Cardiac muscle cell (in vitro differentiated cells and primary cell): ENCODE results near the gene TMTC3. TPM values are rescaled to one million over a fixed set of nuclear protein-coding genes. Genes with fewer than 3 reads are reported as not detected.

Experiments
- DNase-seq, 2 donors: peaks; one replicate each; pipeline versions ENCODE4 v3.0.0 to v3.0.0-alpha.2; 2010 to 2017; ENCODE audit warnings: low read depth in 1 of 2, low spot score in 1 of 2
- H3K27ac ChIP-seq: fragments of 200-600 bp; sonication (generic); 2 replicates; pipeline ENCODE4 v1.5.1; 2016
- H3K27me3 ChIP-seq: fragments of 200-600 bp; sonication (generic); 2 replicates; pipeline ENCODE4 v1.6.0; 2016; ENCODE audit warnings: control low read depth
- H3K36me3 ChIP-seq: fragments of 200-600 bp; sonication (generic); 2 replicates; pipeline ENCODE4 v1.5.1; 2016; ENCODE audit warnings: control low read depth
- H3K4me1 ChIP-seq: fragments of 200-600 bp; sonication (generic); 2 replicates; pipeline ENCODE4 v1.8.1; 2017; ENCODE audit warnings: low read depth, mild to moderate bottlenecking, mixed run types
- H3K4me3 ChIP-seq: fragments of 200-600 bp; sonication (generic); 2 replicates; pipeline ENCODE4 v1.5.1; 2016; ENCODE audit warnings: mild to moderate bottlenecking
- H3K9me3 ChIP-seq: fragments of 200-600 bp; sonication (generic); 2 replicates; pipeline ENCODE4 v1.5.1; 2017; ENCODE audit warnings: low read depth, mild to moderate bottlenecking, control low read depth
- polyA plus RNA-seq: library from polyadenylated mRNA; unstranded; fragments of >200 nt; fragmentation: Nextera tagmentation; extraction: Ambion mirVana; gene quantifications from 2 replicates; pipeline ENCODE4 v1.2.1, GENCODE V29; 2016
- total RNA-seq: library from RNA; depleted of rRNA; stranded (reverse); fragments of >200 nt; gene quantifications from 2 replicates; pipeline ENCODE4 v1.2.3, GENCODE V29; 2016
- TF ChIP-seq, protein P1 (sequence below): IDR thresholded peaks from 2 replicates; pipeline ENCODE4 v1.5.1; 2012; ENCODE audit warnings: low read depth, mild to moderate bottlenecking, low read length

TMTC3 gene
- total and polyA plus RNA-seq, 2 experiments from 2014 or later: 5.6 to 13.8 TPM

GRCh38 chr12:88182416-88182815 is 40.3 kb downstream of the TMTC3 start:
- Histone ChIP-seq H3K9me3 (no peaks in the 10 kb centered on the region), H3K36me3 (peaks cover 11% of the 10 kb centered on the region), H3K4me3 (no peak overlapping the region), H3K27ac (no peak overlapping the region), H3K4me1 (no peaks in the 10 kb centered on the region), H3K27me3 (no peaks in the 10 kb centered on the region)
- TF ChIP-seq, protein P1, sequence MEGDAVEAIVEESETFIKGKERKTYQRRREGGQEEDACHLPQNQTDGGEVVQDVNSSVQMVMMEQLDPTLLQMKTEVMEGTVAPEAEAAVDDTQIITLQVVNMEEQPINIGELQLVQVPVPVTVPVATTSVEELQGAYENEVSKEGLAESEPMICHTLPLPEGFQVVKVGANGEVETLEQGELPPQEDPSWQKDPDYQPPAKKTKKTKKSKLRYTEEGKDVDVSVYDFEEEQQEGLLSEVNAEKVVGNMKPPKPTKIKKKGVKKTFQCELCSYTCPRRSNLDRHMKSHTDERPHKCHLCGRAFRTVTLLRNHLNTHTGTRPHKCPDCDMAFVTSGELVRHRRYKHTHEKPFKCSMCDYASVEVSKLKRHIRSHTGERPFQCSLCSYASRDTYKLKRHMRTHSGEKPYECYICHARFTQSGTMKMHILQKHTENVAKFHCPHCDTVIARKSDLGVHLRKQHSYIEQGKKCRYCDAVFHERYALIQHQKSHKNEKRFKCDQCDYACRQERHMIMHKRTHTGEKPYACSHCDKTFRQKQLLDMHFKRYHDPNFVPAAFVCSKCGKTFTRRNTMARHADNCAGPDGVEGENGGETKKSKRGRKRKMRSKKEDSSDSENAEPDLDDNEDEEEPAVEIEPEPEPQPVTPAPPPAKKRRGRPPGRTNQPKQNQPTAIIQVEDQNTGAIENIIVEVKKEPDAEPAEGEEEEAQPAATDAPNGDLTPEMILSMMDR: no peak
- DNase-seq: no peak

DNA sequence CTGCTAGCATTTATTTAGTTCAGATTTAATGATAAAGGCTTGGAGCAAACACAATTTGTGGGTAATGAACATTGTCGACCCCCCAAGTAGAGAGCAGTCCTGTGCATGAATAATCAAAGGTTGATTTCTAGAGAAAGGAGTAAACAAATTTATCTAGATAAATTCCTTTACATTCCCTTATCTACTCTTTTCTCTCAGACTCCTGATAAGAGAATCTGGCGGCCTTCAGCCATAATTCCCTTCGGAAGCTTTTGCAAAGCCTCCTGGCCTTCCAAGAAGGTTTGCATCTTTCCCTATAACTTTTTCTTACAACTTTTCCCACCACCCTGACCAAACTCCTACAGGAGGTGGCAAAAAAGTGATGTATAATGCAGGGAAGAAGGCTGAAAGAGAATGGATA is 42.1 kb downstream of the TMTC3 start:
- TF ChIP-seq, protein P1: no peak
- no peaks in the 10 kb centered on the region for H3K27me3 ChIP-seq
- H3K4me1 ChIP-seq: no peaks in the 10 kb centered on the region
- peaks cover 5% of the 10 kb centered on the region for H3K36me3 ChIP-seq
- no peak for DNase-seq
- H3K4me3 ChIP-seq: no peak overlapping the region
- no peak overlapping the region for H3K27ac ChIP-seq
- H3K9me3 ChIP-seq: no peaks in the 10 kb centered on the region

DNA sequence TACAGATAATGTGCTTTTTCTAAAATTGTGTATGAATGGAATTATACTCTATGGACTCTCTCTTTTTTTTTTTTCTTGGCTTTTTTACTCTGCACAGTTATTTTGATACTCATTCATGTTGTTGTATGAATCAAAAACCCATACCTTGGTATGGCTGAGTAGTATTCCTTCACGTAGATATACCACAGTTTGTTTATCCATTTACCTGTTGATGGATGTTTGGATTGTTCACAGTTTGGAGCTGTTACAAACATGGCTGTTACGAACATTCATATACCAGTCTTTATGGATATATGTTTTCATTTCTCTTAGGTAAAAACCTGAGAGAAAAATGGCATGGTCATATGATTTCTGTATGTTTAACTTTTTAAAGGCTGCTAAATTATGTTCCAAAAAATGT is 43.2 kb downstream of the TMTC3 start:
- DNase-seq: no peak
- Histone ChIP-seq H3K36me3 (no peaks in the 10 kb centered on the region), H3K4me1 (no peaks in the 10 kb centered on the region), H3K4me3 (no peak overlapping the region), H3K27ac (no peak overlapping the region), H3K9me3 (no peaks in the 10 kb centered on the region), H3K27me3 (no peaks in the 10 kb centered on the region)
- TF ChIP-seq, protein P1: no peak

GRCh38 chr12:88185988-88186387 is 43.9 kb downstream of the TMTC3 start:
- TF ChIP-seq, protein P1: no peak
- no peaks in the 10 kb centered on the region for H3K4me1 ChIP-seq
- no peak overlapping the region for H3K27ac ChIP-seq
- H3K36me3 ChIP-seq: no peaks in the 10 kb centered on the region
- H3K4me3 ChIP-seq: no peak overlapping the region
- no peaks in the 10 kb centered on the region for H3K27me3 ChIP-seq
- peak in 1 of 2 donors; percentile 46 for DNase-seq
- H3K9me3 ChIP-seq: no peaks in the 10 kb centered on the region

DNA sequence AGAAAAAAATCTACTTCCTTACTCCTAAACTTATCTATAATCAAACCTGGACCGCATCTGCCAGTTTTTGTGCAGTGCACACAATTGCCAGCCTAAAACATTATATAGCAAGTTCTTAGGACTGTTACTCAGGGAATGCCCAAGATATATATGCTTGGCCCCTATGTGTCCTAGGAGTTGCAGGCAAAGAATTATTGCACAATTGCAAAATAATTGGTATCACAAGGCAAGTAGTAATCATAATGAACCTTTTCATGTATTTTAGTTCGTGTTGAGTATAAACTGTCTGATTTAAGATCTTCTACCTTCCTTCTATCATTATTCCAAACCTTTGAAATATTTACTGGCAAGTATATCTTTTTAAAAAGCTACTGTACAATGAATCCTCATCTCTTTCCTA is 45.5 kb downstream of the TMTC3 start:
- Histone ChIP-seq H3K4me1 (no peaks in the 10 kb centered on the region), H3K36me3 (no peaks in the 10 kb centered on the region), H3K9me3 (no peaks in the 10 kb centered on the region), H3K4me3 (no peak overlapping the region), H3K27ac (no peak overlapping the region), H3K27me3 (no peaks in the 10 kb centered on the region)
- no peak for DNase-seq
- TF ChIP-seq, protein P1: no peak

- DNase-seq: no peak
- Histone ChIP-seq H3K27me3 (no peaks in the 10 kb centered on the region), H3K9me3 (no peaks in the 10 kb centered on the region), H3K27ac (no peak overlapping the region), H3K4me1 (no peaks in the 10 kb centered on the region), H3K4me3 (no peak overlapping the region), H3K36me3 (no peaks in the 10 kb centered on the region)
- TF ChIP-seq, protein P1: no peak
Observed at GRCh38 chr12:88188180-88188579, 46.1 kb downstream of the TMTC3 start.
